K562 (cell line): ENCODE measurements around the gene ANXA2. TPM values are rescaled to one million over a fixed set of nuclear protein-coding genes. Genes with fewer than 3 reads are reported as not detected.

ENCODE experiments used
- BHLHE40 ChIP-seq: IDR thresholded peaks from 2 replicates; pipeline ENCODE4 v1.6.1; 2011; ENCODE audit warnings: low read length, improper control_type of control experiment
- CCNT2 ChIP-seq: IDR thresholded peaks from 2 replicates; pipeline ENCODE4 v1.6.1; 2011; ENCODE audit warnings: borderline replicate concordance, low read depth, mild to moderate bottlenecking, moderate library complexity, mixed read lengths, low read length; ENCODE audit not compliant: insufficient read length; ENCODE audit errors: extremely low read depth
- ETV1 ChIP-seq: fragments of 450-650 bp; conservative IDR thresholded peaks from 2 replicates; pipeline ENCODE4 v1.6.1; 2016; ENCODE audit warnings: missing genetic modification characterization, control low read depth, low read depth, missing compliant biosample characterization
- MCM2 ChIP-seq: fragments of 450-650 bp; IDR thresholded peaks from 2 replicates; pipeline ENCODE4 v1.6.1; 2017; ENCODE audit warnings: low read depth, mild to moderate bottlenecking
- RBM39 ChIP-seq: fragments of 200-400 bp; formaldehyde crosslinking; optimal IDR thresholded peaks from 2 replicates; pipeline ENCODE3; 2018; ENCODE audit warnings: low read depth, low read length
- TRIM24 ChIP-seq, 2 experiments: fragments of 450-650 bp; IDR thresholded peaks; 2 replicates each; pipeline ENCODE4 v1.6.1; 2016
- polyA plus RNA-seq, 8 experiments: library from polyadenylated mRNA; depleted of rRNA in 4 of 8; stranded (reverse) in 5 of 8; unstranded in 3 of 8; fragments of >200 nt; fragmentation: Nextera tagmentation in 2 of 8; fragmentation: Illumina TruSeq in 1 of 8; extraction: Ambion mirVana in 2 of 8; extraction: Trizol in 1 of 8; gene quantifications; 2 replicates each; pipeline versions ENCODE4 v1.2.1 to v1.2.3, GENCODE V29; 2011 to 2014; ENCODE audit warnings: inconsistent platforms in 1 of 8, missing spikeins in 1 of 8
- total RNA-seq, 7 experiments: library from RNA; depleted of rRNA in 6 of 7; stranded (reverse); fragments of >200 nt in 6 of 7; fragmentation: Illumina TruSeq in 2 of 7; extraction: Trizol in 2 of 7; gene quantifications; 2 replicates each; pipeline versions ENCODE4 v1.2.1 to v1.2.3, GENCODE V29; 2011 to 2021; ENCODE audit warnings: low replicate concordance in 1 of 7
- TF ChIP-seq, protein P1 (sequence below), 3 experiments: fragments of 200-800 bp in 1 of 3; sonication (Bioruptor generic) in 1 of 3; sonication (generic) in 1 of 3; formaldehyde crosslinking in 1 of 3; IDR thresholded peaks; 2 replicates each; pipeline versions ENCODE4 v1.6.1 to v1.8.0; 2016 to 2022; ENCODE audit warnings: mild to moderate bottlenecking in 2 of 3, missing compliant biosample characterization in 2 of 3, missing genetic modification characterization in 2 of 3, missing genetic modification reagents in 1 of 3
- TF ChIP-seq, protein P2 (sequence below): fragments of 200-600 bp; sonication (generic); IDR thresholded peaks from one replicate; pipeline ENCODE4 v1.6.1; 2012; ENCODE audit warnings: mild to moderate bottlenecking, low read depth, low read length, inconsistent platforms
- TF ChIP-seq, protein P3 (sequence below): sonication (generic); formaldehyde crosslinking; IDR thresholded peaks from 2 replicates; pipeline ENCODE4 v1.8.0; 2022; ENCODE audit warnings: missing genetic modification reagents, mild to moderate bottlenecking, moderate library complexity, borderline replicate concordance
- TF ChIP-seq, protein P4 (sequence below): fragments of 250-450 bp; sonication (Bioruptor Pico); IDR thresholded peaks from 2 replicates; pipeline ENCODE4 v1.8.0; 2021; ENCODE audit warnings: moderate library complexity, mild to moderate bottlenecking, inconsistent platforms

ANXA2 gene
- total and polyA plus RNA-seq, 9 of the 15 experiments (the other 6 are each of a cell fraction or from before 2014, with no cell fraction given), result 301 to 1,102 (median 452) TPM

DNA sequence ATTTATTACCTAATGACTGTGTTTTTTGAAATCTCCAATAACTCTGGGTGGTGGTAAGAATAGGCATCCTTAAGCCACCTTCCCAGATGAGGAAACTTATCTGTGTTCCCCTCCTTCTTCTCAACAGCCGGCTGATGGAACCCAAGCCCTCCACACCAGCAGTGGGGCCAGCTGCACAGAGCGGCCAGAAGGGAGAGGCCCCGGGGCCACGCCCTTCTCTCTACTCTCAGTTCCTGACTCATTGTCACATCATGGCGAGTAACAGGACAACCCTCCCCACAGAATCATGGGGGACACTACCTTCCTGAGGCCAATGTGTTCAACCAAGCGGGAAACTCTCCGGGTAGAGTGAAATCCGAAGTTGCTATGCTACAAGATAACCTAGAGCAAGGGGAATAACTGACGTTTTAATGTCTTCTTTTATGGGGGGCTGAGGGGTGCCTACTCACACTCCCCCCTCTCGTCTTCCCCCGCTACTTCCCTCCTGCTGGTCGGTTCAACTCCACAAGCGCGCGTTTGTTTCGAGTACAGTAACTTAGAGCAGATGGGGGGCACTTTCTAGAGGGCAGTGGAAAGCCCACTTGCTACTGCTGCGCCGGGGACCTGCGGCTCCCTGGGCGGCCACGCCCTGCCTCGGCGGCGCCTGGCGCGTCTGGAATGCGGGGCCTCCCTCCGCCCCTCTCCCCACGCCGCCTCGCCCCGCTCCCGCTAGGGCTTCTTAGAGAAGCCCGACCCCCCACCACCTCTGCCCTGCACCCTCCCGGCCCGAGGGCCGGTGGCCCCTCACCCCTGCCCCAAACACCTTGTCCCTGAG, 621 bp downstream of the ANXA2 start (continued):
- TF ChIP-seq, protein P1, sequence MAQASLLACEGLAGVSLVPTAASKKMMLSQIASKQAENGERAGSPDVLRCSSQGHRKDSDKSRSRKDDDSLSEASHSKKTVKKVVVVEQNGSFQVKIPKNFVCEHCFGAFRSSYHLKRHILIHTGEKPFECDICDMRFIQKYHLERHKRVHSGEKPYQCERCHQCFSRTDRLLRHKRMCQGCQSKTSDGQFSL (CRISPR knock-in tag; IDR thresholded peaks at IDR 0.05), result no peak
- TF ChIP-seq, protein P1 (tag; IDR thresholded peaks at IDR 0.05), result no peak
- TF ChIP-seq, protein P2, sequence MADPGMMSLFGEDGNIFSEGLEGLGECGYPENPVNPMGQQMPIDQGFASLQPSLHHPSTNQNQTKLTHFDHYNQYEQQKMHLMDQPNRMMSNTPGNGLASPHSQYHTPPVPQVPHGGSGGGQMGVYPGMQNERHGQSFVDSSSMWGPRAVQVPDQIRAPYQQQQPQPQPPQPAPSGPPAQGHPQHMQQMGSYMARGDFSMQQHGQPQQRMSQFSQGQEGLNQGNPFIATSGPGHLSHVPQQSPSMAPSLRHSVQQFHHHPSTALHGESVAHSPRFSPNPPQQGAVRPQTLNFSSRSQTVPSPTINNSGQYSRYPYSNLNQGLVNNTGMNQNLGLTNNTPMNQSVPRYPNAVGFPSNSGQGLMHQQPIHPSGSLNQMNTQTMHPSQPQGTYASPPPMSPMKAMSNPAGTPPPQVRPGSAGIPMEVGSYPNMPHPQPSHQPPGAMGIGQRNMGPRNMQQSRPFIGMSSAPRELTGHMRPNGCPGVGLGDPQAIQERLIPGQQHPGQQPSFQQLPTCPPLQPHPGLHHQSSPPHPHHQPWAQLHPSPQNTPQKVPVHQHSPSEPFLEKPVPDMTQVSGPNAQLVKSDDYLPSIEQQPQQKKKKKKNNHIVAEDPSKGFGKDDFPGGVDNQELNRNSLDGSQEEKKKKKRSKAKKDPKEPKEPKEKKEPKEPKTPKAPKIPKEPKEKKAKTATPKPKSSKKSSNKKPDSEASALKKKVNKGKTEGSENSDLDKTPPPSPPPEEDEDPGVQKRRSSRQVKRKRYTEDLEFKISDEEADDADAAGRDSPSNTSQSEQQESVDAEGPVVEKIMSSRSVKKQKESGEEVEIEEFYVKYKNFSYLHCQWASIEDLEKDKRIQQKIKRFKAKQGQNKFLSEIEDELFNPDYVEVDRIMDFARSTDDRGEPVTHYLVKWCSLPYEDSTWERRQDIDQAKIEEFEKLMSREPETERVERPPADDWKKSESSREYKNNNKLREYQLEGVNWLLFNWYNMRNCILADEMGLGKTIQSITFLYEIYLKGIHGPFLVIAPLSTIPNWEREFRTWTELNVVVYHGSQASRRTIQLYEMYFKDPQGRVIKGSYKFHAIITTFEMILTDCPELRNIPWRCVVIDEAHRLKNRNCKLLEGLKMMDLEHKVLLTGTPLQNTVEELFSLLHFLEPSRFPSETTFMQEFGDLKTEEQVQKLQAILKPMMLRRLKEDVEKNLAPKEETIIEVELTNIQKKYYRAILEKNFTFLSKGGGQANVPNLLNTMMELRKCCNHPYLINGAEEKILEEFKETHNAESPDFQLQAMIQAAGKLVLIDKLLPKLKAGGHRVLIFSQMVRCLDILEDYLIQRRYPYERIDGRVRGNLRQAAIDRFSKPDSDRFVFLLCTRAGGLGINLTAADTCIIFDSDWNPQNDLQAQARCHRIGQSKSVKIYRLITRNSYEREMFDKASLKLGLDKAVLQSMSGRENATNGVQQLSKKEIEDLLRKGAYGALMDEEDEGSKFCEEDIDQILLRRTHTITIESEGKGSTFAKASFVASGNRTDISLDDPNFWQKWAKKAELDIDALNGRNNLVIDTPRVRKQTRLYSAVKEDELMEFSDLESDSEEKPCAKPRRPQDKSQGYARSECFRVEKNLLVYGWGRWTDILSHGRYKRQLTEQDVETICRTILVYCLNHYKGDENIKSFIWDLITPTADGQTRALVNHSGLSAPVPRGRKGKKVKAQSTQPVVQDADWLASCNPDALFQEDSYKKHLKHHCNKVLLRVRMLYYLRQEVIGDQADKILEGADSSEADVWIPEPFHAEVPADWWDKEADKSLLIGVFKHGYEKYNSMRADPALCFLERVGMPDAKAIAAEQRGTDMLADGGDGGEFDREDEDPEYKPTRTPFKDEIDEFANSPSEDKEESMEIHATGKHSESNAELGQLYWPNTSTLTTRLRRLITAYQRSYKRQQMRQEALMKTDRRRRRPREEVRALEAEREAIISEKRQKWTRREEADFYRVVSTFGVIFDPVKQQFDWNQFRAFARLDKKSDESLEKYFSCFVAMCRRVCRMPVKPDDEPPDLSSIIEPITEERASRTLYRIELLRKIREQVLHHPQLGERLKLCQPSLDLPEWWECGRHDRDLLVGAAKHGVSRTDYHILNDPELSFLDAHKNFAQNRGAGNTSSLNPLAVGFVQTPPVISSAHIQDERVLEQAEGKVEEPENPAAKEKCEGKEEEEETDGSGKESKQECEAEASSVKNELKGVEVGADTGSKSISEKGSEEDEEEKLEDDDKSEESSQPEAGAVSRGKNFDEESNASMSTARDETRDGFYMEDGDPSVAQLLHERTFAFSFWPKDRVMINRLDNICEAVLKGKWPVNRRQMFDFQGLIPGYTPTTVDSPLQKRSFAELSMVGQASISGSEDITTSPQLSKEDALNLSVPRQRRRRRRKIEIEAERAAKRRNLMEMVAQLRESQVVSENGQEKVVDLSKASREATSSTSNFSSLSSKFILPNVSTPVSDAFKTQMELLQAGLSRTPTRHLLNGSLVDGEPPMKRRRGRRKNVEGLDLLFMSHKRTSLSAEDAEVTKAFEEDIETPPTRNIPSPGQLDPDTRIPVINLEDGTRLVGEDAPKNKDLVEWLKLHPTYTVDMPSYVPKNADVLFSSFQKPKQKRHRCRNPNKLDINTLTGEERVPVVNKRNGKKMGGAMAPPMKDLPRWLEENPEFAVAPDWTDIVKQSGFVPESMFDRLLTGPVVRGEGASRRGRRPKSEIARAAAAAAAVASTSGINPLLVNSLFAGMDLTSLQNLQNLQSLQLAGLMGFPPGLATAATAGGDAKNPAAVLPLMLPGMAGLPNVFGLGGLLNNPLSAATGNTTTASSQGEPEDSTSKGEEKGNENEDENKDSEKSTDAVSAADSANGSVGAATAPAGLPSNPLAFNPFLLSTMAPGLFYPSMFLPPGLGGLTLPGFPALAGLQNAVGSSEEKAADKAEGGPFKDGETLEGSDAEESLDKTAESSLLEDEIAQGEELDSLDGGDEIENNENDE, result no peak
- TF ChIP-seq CCNT2, result no peak
- TF ChIP-seq, protein P3, sequence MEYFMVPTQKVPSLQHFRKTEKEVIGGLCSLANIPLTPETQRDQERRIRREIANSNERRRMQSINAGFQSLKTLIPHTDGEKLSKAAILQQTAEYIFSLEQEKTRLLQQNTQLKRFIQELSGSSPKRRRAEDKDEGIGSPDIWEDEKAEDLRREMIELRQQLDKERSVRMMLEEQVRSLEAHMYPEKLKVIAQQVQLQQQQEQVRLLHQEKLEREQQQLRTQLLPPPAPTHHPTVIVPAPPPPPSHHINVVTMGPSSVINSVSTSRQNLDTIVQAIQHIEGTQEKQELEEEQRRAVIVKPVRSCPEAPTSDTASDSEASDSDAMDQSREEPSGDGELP, result peak; percentile 95
- no peak for TF ChIP-seq TRIM24 (IDR thresholded peaks at IDR 0.05)
- TF ChIP-seq, protein P4, sequence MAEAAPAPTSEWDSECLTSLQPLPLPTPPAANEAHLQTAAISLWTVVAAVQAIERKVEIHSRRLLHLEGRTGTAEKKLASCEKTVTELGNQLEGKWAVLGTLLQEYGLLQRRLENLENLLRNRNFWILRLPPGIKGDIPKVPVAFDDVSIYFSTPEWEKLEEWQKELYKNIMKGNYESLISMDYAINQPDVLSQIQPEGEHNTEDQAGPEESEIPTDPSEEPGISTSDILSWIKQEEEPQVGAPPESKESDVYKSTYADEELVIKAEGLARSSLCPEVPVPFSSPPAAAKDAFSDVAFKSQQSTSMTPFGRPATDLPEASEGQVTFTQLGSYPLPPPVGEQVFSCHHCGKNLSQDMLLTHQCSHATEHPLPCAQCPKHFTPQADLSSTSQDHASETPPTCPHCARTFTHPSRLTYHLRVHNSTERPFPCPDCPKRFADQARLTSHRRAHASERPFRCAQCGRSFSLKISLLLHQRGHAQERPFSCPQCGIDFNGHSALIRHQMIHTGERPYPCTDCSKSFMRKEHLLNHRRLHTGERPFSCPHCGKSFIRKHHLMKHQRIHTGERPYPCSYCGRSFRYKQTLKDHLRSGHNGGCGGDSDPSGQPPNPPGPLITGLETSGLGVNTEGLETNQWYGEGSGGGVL (CRISPR knock-in tag), result no peak
- no peak for TF ChIP-seq MCM2
- no peak for TF ChIP-seq RBM39
- 0 out of 2 replicates have a peak, but pooled peaks have one; percentile 21 for TF ChIP-seq ETV1 (tag)
- no peak for TF ChIP-seq BHLHE40
